DMS153 treated with DMSO at 0.1 percent for 48 hours (cell line): ENCODE results near the gene ADK.
A peak's percentile ranks its signal among the peaks of the same experiment; 100 is the strongest.
"Not testable (repeated sequence)": the region's sequence is repeated elsewhere in the genome, so short reads cannot be mapped to it uniquely, and the experiment has no call there.

ENCODE experiments used
- DNase-seq: peaks from one replicate; lab custom pipeline; 2025; ENCODE audit not compliant: unreplicated experiment; lab: John Stamatoyannopoulos, UW

The ADK gene

DNA sequence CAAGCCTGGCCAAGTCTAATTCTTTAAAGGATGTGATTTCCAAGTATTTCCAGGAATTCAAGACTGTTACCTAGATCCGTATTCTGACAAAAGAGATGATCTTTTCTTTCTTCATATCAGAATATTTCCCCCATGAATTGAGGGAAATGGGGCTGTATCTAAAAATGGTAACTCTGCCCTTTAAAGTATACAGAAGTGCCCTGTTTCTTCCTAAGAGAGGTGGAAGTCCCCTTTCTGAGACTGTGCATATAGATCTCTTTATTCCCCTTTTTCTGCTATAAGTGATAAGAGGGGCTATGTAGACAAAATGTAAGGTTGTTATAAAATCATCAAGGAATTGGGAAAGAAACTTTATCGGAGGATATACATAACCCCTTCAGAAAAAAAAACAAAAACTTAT is 388.3 kb downstream of the ADK start:
- DNase-seq = no peak

GRCh38 chr10:74541375-74541774 is 390.4 kb downstream of the ADK start:
- no peak for DNase-seq

DNA sequence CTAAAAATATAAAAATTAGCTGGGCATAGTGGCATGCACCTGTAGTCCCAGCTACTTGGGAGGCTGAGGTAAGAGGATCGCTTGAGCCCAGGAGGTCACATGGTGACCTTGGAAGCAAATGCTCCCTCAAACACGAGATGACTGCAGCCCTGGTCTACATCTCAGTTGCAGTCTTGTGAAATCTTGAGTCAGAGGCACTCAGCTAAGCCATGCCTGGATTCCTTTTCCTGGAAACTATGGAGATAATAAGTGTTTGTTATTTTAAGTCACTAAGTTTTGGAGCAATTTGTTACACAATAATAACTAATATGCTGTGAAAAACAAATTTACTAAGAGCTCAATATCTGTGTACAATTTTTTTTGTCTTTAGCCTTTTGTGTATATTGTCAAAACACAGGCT is 391.1 kb downstream of the ADK start:
- no peak for DNase-seq

GRCh38 chr10:74543276-74543675 is 392.3 kb downstream of the ADK start:
- DNase-seq = no peak

DNA sequence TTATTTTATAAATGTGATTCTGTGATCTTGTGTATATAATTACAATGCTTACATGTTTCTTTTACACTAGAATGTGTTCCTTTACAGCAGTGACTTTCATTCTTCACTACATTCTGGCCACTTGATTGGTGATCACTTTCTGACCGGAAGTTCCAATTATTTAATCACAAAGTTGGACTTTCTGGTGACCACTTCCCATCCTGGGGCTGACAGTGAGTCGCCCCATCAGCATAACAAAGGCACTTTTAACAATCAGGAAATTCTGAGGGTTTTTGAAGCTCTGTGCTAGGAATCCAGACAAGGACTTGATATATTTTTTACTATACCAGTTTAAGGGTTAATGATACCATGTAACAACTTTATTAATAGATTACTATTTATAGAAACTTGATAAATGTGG is 393.1 kb downstream of the ADK start:
- DNase-seq = no peak

GRCh38 chr10:74548676-74549075 is 397.7 kb downstream of the ADK start:
- no peak for DNase-seq

- DNase-seq = no peak
Observed at GRCh38 chr10:74556072-74556705, 405.2 kb downstream of the ADK start.

DNA sequence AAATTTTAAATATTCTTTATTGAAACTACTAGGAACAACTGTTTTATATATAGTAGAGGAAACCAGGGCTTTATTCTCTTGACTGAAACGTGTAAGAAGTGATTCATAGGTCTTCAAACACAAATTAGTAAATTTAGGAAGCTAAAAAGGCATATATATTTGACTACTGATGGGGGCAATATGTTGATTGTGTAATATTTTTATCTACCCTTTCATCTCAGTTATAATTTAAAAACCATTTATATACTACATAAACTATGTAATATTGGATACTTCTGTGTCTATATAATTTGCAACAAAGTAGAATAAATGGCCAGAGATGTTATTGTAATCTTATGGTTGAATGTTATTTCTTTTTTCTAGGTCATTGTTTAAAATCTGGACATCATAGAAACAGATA is 406.1 kb downstream of the ADK start:
- no peak for DNase-seq

GRCh38 chr10:74558403-74558802 is 407.4 kb downstream of the ADK start:
- no peak for DNase-seq

DNA sequence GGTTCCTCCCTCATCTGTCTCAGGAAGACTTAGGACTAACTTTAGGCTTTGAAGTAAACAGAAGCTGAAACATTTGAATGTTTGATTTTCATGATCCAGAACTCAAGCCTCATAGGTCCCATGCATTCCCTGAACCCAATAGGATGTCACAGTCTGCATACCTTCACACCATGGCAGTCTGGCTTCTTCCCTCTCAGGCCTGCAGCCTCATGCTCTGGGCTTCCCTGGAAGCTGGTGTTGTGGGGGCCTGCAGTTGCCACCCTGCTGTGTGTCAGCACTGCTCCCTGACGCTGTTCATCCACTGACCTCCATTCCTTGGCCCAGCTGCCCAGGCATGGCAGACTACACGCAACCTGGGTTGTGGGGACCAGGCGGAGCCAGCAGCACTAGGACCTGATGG is 407.9 kb downstream of the ADK start:
- DNase-seq = no peak

DNA sequence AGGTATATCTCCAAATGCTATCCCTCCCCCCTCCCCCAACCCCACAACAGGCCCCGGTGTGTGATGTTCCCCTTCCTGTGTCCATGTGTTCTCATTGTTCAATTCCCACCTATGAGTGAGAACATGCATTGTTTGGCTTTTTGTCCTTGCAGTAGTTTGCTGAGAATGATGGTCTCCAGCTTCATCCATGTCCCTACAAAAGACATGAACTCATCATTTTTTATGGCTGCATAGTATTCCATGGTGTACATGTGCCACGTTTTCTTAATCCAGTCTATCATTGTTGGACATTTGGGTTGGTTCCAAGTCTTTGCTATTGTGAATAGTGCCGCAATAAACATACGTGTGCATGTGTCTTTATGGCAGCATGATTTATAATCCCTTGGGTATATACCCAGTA is 417.9 kb downstream of the ADK start:
- DNase-seq = not testable (repeated sequence)

DNA sequence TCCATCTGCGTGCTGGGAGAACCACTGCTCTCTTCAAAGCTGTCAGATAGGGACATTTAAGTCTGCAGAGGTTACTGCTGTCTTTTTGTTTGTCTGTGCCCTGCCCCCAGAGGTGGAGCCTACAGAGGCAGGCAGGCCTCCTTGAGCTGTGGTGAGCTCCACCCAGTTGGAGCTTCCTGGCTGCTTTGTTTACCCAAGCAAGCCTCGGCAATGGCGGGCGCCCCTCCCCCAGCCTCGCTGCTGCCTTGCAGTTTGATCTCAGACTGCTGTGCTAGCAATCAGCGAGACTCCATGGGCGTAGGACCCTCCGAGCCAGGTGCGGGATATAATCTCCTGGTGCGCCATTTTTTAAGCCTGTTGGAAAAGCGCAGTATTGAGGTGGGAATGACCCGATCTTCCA is 422.5 kb downstream of the ADK start:
- DNase-seq = not testable (repeated sequence)

DNA sequence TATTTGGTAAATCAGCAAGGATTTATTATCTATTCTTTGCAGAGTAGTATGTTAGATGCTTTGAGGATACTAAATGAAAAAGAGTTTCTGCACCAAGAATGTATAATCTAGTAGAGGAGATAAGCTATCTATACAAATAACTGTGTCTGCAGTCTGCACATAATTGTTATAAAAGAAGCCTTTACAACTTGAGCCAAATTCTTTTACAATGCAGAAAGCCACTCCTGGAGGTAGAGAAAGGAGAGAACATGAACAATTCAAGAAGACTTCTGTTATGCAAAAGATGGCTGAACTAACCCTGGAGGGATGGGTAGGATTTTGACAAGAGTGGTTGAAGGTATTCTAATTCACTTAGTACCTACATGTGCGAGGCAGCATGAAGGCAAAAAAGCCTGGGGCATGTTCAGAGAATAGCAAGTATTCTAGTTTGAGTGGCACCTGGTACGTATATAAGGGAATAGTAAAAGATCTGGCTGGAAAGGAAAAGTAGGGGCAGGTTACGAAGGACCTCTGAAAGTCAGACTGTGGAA is 424.2 kb downstream of the ADK start:
- DNase-seq = no peak

GRCh38 chr10:74575912-74576311 is 424.9 kb downstream of the ADK start:
- DNase-seq = no peak

- no peak for DNase-seq
Observed at GRCh38 chr10:74576586-74576985, 425.6 kb downstream of the ADK start.

GRCh38 chr10:74580438-74580837 is 429.4 kb downstream of the ADK start:
- not testable (repeated sequence) for DNase-seq

- DNase-seq = no peak
Observed at GRCh38 chr10:74582566-74582965, 431.5 kb downstream of the ADK start.

- peak; percentile 58 for DNase-seq
Observed at GRCh38 chr10:74585231-74586087, 434.4 kb downstream of the ADK start.

- peak; percentile 42 for DNase-seq
Observed at GRCh38 chr10:74586088-74586585, 435.1 kb downstream of the ADK start.

GRCh38 chr10:74587109-74587854 is 436.3 kb downstream of the ADK start:
- DNase-seq = no peak

- DNase-seq = peak; percentile 99
Observed at GRCh38 chr10:74589226-74589673, 438.2 kb downstream of the ADK start.
